H9 (cell line): Measurements from ENCODE around the gene MRPS11. TPM values are rescaled to one million over a fixed set of nuclear protein-coding genes. Genes with fewer than 3 reads are reported as not detected.
"Not testable (repeated sequence)": the region's sequence is repeated elsewhere in the genome, so short reads cannot be mapped to it uniquely, and the experiment has no call there.

ENCODE experiments used
- DNase-seq: peaks from one replicate; pipeline ENCODE4 v3.0.0-alpha.2; 2017
- H2AFZ ChIP-seq: one replicate; pipeline ENCODE4 v1.6.1; 2013; ENCODE audit warnings: mild to moderate bottlenecking, low read length, control low read depth, moderate library complexity
- H2AK5ac ChIP-seq: 2 replicates; pipeline ENCODE4 v1.6.1; 2013; ENCODE audit warnings: low read length, control low read depth, mixed read lengths; ENCODE audit not compliant: insufficient read length
- H2BK120ac ChIP-seq: one replicate; pipeline ENCODE4 v1.6.1; 2013; ENCODE audit warnings: low read depth, mild to moderate bottlenecking, low read length, control low read depth, inconsistent platforms; ENCODE audit not compliant: poor library complexity, severe bottlenecking
- H2BK12ac ChIP-seq: 2 replicates; pipeline ENCODE4 v1.6.1; 2013; ENCODE audit warnings: low read length, control low read depth, mixed read lengths, low read depth; ENCODE audit not compliant: insufficient read length
- H2BK15ac ChIP-seq: 2 replicates; pipeline ENCODE4 v1.6.1; 2013; ENCODE audit warnings: low read depth, low read length, control low read depth
- H2BK20ac ChIP-seq: one replicate; pipeline ENCODE4 v1.6.1; 2013; ENCODE audit warnings: low read depth, mild to moderate bottlenecking, low read length, control low read depth, inconsistent platforms; ENCODE audit not compliant: poor library complexity, severe bottlenecking
- H2BK5ac ChIP-seq: 2 replicates; pipeline ENCODE4 v1.6.1; 2013; ENCODE audit warnings: low read length, control low read depth, mixed read lengths; ENCODE audit not compliant: insufficient read length
- H3K14ac ChIP-seq: 2 replicates; pipeline ENCODE4 v1.6.1; 2013; ENCODE audit warnings: low read length, control low read depth; ENCODE audit not compliant: insufficient read depth
- H3K18ac ChIP-seq: 2 replicates; pipeline ENCODE4 v1.6.1; 2013; ENCODE audit warnings: low read depth, mild to moderate bottlenecking, mixed read lengths, low read length, control low read depth; ENCODE audit not compliant: insufficient read length
- H3K23ac ChIP-seq: 2 replicates; pipeline ENCODE4 v1.6.1; 2013; ENCODE audit warnings: low read length, control low read depth, mixed read lengths, low read depth; ENCODE audit not compliant: insufficient read length
- H3K23me2 ChIP-seq: 2 replicates; pipeline ENCODE4 v1.6.1; 2013; ENCODE audit warnings: low read depth, mild to moderate bottlenecking, mixed read lengths, low read length, control low read depth; ENCODE audit not compliant: insufficient read length, poor library complexity, severe bottlenecking
- H3K27ac ChIP-seq: 2 replicates; pipeline ENCODE4 v1.5.1; 2013; ENCODE audit warnings: low read length, control low read depth, mixed read lengths, low read depth; ENCODE audit not compliant: insufficient read length
- H3K27me3 ChIP-seq: 2 replicates; pipeline ENCODE4 v1.6.1; 2013; ENCODE audit warnings: low read length, control low read depth, inconsistent platforms; ENCODE audit not compliant: insufficient read depth
- H3K4ac ChIP-seq: 2 replicates; pipeline ENCODE4 v1.6.1; 2013; ENCODE audit warnings: low read depth, mild to moderate bottlenecking, control low read depth, inconsistent platforms, low read length, moderate library complexity
- H3K4me1 ChIP-seq: 2 replicates; pipeline ENCODE4 v1.6.1; 2013; ENCODE audit warnings: low read length, control low read depth, inconsistent platforms; ENCODE audit not compliant: insufficient read depth
- H3K4me2 ChIP-seq: 2 replicates; pipeline ENCODE4 v1.6.1; 2013; ENCODE audit warnings: low read length, control low read depth, mixed read lengths; ENCODE audit not compliant: insufficient read length, insufficient read depth
- H3K56ac ChIP-seq: 2 replicates; pipeline ENCODE4 v1.6.1; 2013; ENCODE audit warnings: low read depth, mild to moderate bottlenecking, mixed read lengths, low read length, control low read depth; ENCODE audit not compliant: insufficient read length
- H3K79me1 ChIP-seq: 2 replicates; pipeline ENCODE4 v1.6.1; 2013; ENCODE audit warnings: low read depth, mild to moderate bottlenecking, moderate library complexity, low read length, control low read depth, inconsistent platforms; ENCODE audit not compliant: insufficient read depth, poor library complexity, severe bottlenecking
- H3K79me2 ChIP-seq: 2 replicates; pipeline ENCODE4 v1.6.1; 2013; ENCODE audit warnings: low read length, control low read depth, inconsistent platforms; ENCODE audit not compliant: insufficient read depth
- H3K9ac ChIP-seq: 2 replicates; pipeline ENCODE4 v1.6.1; 2013; ENCODE audit warnings: low read length, control low read depth, mixed read lengths; ENCODE audit not compliant: insufficient read length; ENCODE audit errors: extremely low read depth
- H3K9me3 ChIP-seq: one replicate; pipeline ENCODE4 v1.6.1; 2013; ENCODE audit warnings: low read depth, low read length, inconsistent platforms; ENCODE audit not compliant: control insufficient read depth
- H3T11ph ChIP-seq: one replicate; pipeline ENCODE4 v1.6.1; 2013; ENCODE audit warnings: mild to moderate bottlenecking, low read length, control low read depth, inconsistent platforms
- H4K20me1 ChIP-seq: one replicate; pipeline ENCODE4 v1.6.1; 2013; ENCODE audit not compliant: control insufficient read depth, insufficient read length, insufficient read depth
- H4K5ac ChIP-seq: 2 replicates; pipeline ENCODE4 v1.6.1; 2013; ENCODE audit warnings: low read depth, mild to moderate bottlenecking, mixed read lengths, low read length, control low read depth; ENCODE audit not compliant: insufficient read length
- H4K8ac ChIP-seq: replicated peaks from 2 replicates; pipeline ENCODE4 v1.6.1; 2013; ENCODE audit warnings: low read length, control low read depth, mixed read lengths, low read depth; ENCODE audit not compliant: insufficient read length
- H4K91ac ChIP-seq: 2 replicates; pipeline ENCODE4 v1.6.1; 2013; ENCODE audit warnings: low read depth, mild to moderate bottlenecking, moderate library complexity, mixed read lengths, low read length, control low read depth; ENCODE audit not compliant: insufficient read length
- H3K27ac Mint-ChIP-seq, 3 experiments: 2 replicates in 2 of 3; 3 replicates in 1 of 3; pipeline ENCODE4 v1.8.0; 2020 to 2021; ENCODE audit warnings: mixed read lengths in 3 of 3, mild to moderate bottlenecking in 1 of 3, moderate library complexity in 1 of 3
- H3K27me3 Mint-ChIP-seq: 2 replicates; pipeline ENCODE4 v1.8.0; 2021; ENCODE audit warnings: low read depth, mild to moderate bottlenecking, moderate library complexity, mixed read lengths
- H3K36me3 Mint-ChIP-seq, 3 experiments: 2 replicates in 2 of 3; 3 replicates in 1 of 3; pipeline ENCODE4 v1.8.0; 2020 to 2021; ENCODE audit warnings: low read depth in 3 of 3, mixed read lengths in 3 of 3; ENCODE audit not compliant: insufficient read depth in 1 of 3
- H3K4me1 Mint-ChIP-seq, 2 experiments: 2 replicates each; pipeline ENCODE4 v1.8.0; 2020; ENCODE audit warnings: mixed read lengths in 2 of 2
- H3K4me3 Mint-ChIP-seq, 2 experiments: 2 replicates in 1 of 2; 3 replicates in 1 of 2; pipeline ENCODE4 v1.8.0; 2020 to 2021; ENCODE audit warnings: mild to moderate bottlenecking in 2 of 2, mixed read lengths in 2 of 2, moderate library complexity in 1 of 2
- H3K9me3 Mint-ChIP-seq, 2 experiments: 2 replicates in 1 of 2; 3 replicates in 1 of 2; pipeline ENCODE4 v1.8.0; 2020; ENCODE audit warnings: mild to moderate bottlenecking in 2 of 2, mixed read lengths in 2 of 2, moderate library complexity in 1 of 2
- WGBS: extraction: QIAGEN DNeasy Blood & Tissue Kit; methylation state at CpG from one replicate; pipeline ENCODE4 v1.1.7; 2013; ENCODE audit warnings: missing lambda C conversion rate, low lambda C conversion rate, mixed read lengths; ENCODE audit not compliant: insufficient read length; ENCODE audit errors: extremely low coverage; 5-methylcytosine and 5-hydroxymethylcytosine counted together
- total RNA-seq: library from RNA; stranded (reverse); gene quantifications from 2 replicates; pipeline ENCODE4 v1.2.1, GENCODE V29; 2021
- TF ChIP-seq, protein P1 (sequence below): fragments of 200-600 bp; sonication (generic); conservative IDR thresholded peaks from 3 replicates; pipeline ENCODE4 v1.8.0; 2021; ENCODE audit warnings: antibody characterized with exemption, mild to moderate bottlenecking

MRPS11 gene
- total RNA-seq, 1 experiment from 2014 or later: 54.5 TPM

DNA sequence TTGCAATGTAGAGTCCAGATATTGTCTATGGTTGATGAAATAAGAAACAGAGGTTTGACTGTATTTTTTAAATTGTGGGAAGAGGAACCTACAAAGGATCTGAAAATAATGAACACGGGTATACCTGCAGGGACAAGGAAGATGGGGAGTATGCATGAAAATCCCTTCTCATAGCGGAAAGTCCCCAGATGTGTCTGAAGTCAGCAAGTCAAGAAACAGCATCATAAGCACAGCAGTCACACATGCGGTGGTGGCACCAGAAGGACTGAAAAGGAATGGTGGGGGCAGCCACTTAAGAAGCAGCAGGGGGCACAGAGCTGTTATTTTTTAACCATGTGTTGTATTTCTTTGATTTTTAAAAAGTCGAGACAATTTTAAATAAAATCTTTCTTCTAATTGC lies 4.7 kb downstream of the MRPS11 start:
- Histone ChIP-seq H3K23me2 (peaks cover 9% of the 10 kb centered on the region), H3K79me1 (peaks cover 3% of the 10 kb centered on the region), H2BK5ac (no peak overlapping the region), H3K18ac (no peak overlapping the region), H3K9ac (no peak overlapping the region), H3K14ac (no peak overlapping the region), H2BK12ac (no peak overlapping the region), H3K4me2 (no peak overlapping the region), H3K4me1 (0 out of 2 replicates have a peak, but pooled peaks cover 2% of the 10 kb centered on the region), H3K79me2 (peaks cover 4% of the 10 kb centered on the region; the same call in 1 of the 2 replicates), H3K27ac (no peak overlapping the region), H2AK5ac (no peak overlapping the region), H3K4ac (no peak overlapping the region), H3T11ph (no peak overlapping the region), H3K27me3 (no peaks in the 10 kb centered on the region), H2BK120ac (no peak overlapping the region), H2AFZ (no peak overlapping the region), H4K5ac (no peak overlapping the region), H2BK15ac (no peak overlapping the region), H3K9me3 (no peaks in the 10 kb centered on the region), H3K23ac (no peak overlapping the region), H2BK20ac (no peak overlapping the region), H4K91ac (no peak overlapping the region), H4K20me1 (no peaks in the 10 kb centered on the region), H4K8ac (no peak overlapping the region), H3K56ac (no peak overlapping the region)
- no peak overlapping the region for H3K4me3 Mint-ChIP-seq
- H3K4me1 Mint-ChIP-seq: peaks cover 11% of the 10 kb centered on the region in 2 experiments
- TF ChIP-seq, protein P1, sequence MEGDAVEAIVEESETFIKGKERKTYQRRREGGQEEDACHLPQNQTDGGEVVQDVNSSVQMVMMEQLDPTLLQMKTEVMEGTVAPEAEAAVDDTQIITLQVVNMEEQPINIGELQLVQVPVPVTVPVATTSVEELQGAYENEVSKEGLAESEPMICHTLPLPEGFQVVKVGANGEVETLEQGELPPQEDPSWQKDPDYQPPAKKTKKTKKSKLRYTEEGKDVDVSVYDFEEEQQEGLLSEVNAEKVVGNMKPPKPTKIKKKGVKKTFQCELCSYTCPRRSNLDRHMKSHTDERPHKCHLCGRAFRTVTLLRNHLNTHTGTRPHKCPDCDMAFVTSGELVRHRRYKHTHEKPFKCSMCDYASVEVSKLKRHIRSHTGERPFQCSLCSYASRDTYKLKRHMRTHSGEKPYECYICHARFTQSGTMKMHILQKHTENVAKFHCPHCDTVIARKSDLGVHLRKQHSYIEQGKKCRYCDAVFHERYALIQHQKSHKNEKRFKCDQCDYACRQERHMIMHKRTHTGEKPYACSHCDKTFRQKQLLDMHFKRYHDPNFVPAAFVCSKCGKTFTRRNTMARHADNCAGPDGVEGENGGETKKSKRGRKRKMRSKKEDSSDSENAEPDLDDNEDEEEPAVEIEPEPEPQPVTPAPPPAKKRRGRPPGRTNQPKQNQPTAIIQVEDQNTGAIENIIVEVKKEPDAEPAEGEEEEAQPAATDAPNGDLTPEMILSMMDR: no peak
- no peaks in the 10 kb centered on the region; the same call in 1 of the 2 replicates for H3K27me3 Mint-ChIP-seq
- WGBS: no CpG with 5 or more reads among the region's 4 CpGs
- no peaks in the 10 kb centered on the region for H3K9me3 Mint-ChIP-seq
- no peak overlapping the region for H3K27ac Mint-ChIP-seq
- H3K36me3 Mint-ChIP-seq: peaks cover 4 to 33% (median 23%) of the 10 kb centered on the region in 3 experiments; a peak in 6 of 7 replicates
- DNase-seq: no peak

DNA sequence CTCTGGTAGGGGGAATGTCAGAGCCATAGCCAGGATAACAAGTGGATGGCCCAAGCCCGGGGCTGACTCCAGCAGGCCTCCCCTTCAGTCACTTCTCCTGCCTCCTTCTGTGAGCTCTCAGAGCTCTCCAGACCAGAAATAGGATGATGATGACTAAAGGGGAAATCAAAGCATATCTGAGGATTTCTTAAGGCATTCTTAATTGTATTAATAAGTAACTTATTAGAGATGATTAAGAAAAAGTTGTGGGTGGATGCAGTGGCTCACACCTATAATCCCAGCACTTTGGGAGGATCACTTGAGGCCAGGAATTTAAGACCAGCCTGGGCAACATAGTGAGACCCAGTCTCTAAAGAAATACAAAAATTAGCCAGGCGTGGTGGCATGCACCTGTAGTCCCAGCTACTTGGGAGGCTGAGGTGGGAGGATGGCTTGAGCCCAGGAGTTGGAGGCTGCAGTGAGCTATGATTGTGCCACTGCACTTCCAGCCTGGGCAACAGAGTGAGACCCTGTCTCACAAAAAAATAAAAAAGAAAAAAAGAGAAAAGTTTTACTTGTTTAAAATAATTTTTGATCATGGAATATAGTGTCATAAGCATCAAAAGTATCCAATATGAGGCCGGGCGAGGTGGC lies 6.3 kb downstream of the MRPS11 start:
- H3K23ac ChIP-seq, H3K27me3 Mint-ChIP-seq, H3K27ac ChIP-seq, H3K9me3 Mint-ChIP-seq, H3K79me1 ChIP-seq, H3K27ac Mint-ChIP-seq, H3K4me1 Mint-ChIP-seq, H3K18ac ChIP-seq, H2BK5ac ChIP-seq, H3K4me3 Mint-ChIP-seq, H3K4me1 ChIP-seq, H3T11ph ChIP-seq, H2BK120ac ChIP-seq, DNase-seq, H3K4ac ChIP-seq, H3K14ac ChIP-seq, H3K79me2 ChIP-seq, H2AK5ac ChIP-seq, H2BK15ac ChIP-seq, H4K20me1 ChIP-seq, H3K23me2 ChIP-seq, H2BK12ac ChIP-seq, H3K56ac ChIP-seq, H4K8ac ChIP-seq, H3K9me3 ChIP-seq, H2BK20ac ChIP-seq, H3K9ac ChIP-seq, H4K5ac ChIP-seq, H3K4me2 ChIP-seq, H2AFZ ChIP-seq, H3K27me3 ChIP-seq, H4K91ac ChIP-seq: not testable (repeated sequence)
- peaks cover 11 to 45% (median 35%) of the 10 kb centered on the region in 3 experiments for H3K36me3 Mint-ChIP-seq
- no CpG with 5 or more reads among the region's 4 CpGs for WGBS
